Ovary (tissue), 1 donor: Measurements from ENCODE around the gene EIF3L.

Source experiments
- EP300 ChIP-seq: sonication (generic); formaldehyde crosslinking; IDR thresholded peaks from one replicate; pipeline ENCODE4 v1.6.1; 2017; ENCODE audit warnings: antibody characterized with exemption
- POLR2A ChIP-seq: fragments of 450-650 bp; IDR thresholded peaks from one replicate; pipeline ENCODE4 v1.6.1; 2017; ENCODE audit warnings: antibody characterized with exemption, mild to moderate bottlenecking, moderate library complexity

DNA sequence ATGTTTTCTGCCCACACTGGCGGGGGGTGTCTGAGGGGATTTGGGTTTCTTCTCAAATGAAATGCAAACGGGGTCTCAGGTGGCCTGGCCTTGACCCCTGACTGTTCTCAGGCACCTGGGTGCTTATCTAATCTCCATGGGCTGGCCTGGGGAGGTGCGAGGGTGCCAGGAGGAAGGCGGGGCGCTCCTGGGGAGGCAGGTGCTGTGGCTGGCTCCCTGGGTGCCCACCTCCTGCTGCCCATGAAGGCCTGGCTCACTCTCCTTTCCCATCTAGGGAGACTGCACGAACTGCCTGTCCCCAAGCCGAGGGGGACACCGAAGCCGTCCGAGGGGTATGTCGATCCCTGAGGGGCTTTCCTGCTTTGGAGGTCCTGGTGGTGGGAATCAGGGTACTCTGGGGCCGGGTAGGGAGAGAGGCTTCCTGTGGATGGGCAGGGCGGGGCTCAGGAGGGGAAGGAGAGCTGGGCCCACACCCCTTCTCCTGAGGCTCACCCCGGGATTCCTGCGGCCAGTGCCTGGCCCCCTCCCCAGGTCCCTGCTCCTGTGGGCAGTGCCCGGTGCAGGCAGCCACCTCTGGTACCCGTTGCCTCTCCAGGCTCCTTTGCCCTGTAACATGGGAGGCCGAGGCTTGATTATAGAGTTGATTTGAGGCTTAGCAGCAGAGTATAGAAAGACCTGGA is 75.3 kb downstream of the EIF3L start:
- TF ChIP-seq POLR2A, result no peak
- no peak for TF ChIP-seq EP300
